NCI-H1105 (cell line): ENCODE measurements around the gene ALDH1B1.
A peak's percentile ranks its signal among the peaks of the same experiment; 100 is the strongest.

Experiments
- DNase-seq: peaks from one replicate; lab custom pipeline; 2025; lab: John Stamatoyannopoulos, UW

The ALDH1B1 gene

GRCh38 chr9:38392235-38393127 lies at the start of gene ALDH1B1:
TSS of gene ALDH1B1 (plus strand) at chr9:38392702. CDS start at chr9:38395749, 3,047 bp downstream.
- peak; percentile 61 for DNase-seq

DNA sequence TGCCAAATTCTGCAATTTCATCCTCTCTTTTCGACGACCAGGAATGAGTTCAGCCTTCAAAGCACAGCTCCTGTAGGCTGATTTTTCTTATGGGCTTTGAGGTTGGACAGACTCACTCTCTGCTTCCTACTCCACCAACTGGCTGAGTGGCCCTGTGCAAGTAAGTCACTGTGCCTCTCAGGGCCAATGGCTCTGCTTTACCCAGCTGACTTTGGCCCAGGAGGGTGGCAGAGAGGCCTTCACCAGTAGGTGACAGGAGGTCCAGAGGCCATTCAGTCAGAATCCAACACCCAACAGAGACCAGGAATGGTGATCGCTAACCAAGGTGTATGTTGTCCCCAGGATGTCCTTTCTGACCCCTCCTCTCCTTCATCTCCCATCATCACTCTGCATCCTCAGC lies 49.5 kb upstream of the ALDH1B1 start:
- no peak for DNase-seq

- DNase-seq, result no peak
Observed at GRCh38 chr9:38343552-38343951, 49.0 kb upstream of the ALDH1B1 start.

GRCh38 chr9:38344566-38345324 lies 47.8 kb upstream of the ALDH1B1 start:
- no peak for DNase-seq

DNA sequence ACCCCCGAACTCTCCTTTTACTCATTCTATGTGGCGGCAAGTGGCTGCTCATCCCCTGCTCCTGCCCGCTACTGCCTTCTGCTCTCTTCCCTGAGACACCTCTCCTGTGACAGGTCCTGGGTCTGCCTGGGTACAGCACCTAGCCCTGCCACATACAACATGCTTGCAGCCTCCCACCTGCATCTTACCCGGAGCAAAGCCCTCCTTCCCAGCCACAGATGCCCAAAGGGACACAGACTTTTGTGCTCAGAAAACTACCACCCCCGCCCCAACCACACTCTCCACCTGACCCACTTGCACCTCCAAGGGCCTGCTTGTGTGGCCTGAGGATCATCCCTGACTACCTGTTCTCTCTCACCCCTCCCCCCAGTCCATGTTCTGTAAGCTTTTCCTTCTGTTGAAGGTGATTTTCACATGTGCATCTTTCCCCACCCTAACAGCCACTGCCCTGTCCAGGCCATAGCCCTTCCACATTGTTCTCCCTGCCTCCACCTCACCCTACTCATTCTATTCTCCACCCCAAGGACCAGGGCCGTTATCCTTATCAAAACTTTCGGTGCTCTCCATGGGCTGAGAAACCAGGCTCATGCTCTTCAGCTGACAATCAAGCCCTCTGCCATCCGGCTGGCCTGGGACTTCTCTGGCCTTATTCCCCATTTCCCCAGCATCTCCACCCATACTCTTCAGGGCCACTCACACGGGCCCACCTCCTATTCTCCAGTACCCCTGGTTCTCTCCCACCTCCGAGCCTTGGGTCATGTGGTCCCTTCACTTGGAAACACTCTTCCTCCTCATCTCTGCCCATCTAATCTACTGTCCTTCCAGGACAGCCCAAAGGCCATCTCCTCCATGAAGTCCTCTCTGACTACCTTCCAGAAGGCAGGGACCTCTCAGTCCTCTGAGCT lies 46.4 kb upstream of the ALDH1B1 start:
- DNase-seq, result no peak

DNA sequence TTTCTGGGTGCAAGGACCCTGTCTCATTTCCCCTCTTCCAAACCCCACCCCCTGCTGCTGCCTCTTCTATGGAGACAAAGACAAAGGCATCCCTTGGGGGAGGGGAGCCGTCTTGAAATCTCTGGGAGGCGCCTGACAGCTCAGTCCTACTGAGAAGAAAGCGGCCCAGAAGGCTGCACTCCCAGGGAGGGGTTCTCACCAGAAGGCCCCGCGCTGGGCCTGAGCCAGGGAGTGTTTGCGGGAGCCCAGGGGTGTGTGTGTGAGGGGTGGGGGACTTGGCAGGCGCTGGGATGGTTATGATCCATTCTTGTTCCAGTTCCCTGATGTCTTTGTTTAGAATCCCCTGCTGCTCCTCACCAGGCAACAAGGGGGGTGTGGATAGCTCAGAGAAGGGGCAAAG lies 45.7 kb upstream of the ALDH1B1 start:
- DNase-seq, result no peak

DNA sequence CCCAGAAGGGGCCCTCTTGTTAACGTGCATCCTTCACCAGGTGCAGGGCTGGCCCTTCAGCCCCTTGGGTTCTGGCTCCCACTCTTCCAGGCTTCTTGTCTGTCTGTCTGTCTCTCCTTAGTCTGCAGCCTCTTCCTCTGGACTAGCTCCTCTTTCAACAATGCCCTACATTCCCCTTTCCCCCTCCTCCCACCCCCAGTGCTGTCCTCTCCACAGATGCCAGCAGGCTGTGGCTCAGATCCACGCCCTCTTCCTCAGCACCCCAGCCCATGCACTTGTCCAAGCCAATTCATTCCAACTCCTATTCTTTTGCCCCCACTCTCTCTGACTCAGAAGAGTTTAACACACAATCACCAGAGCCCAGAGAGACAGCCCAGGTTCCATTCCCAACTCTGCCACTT lies 45.2 kb upstream of the ALDH1B1 start:
- no peak for DNase-seq

DNA sequence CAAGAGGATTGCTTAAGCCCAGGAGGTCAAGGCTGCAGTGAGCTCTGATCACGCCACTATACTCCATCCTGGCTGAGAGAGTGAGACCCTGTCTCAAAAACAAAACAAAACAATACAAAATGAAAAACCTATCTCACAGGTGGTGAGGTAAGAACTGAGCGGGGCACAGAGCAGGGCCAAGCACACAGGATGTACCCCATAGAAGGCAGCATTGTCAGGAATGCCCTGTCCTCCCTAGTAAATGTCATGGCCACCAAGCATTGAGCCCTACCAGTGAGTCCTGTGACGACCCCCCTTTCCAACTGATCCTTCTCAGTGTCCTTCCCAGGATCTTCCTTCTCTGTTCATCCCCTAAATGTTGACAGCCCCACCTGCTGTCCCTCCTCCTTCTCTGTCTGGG lies 44.6 kb upstream of the ALDH1B1 start:
- no peak for DNase-seq

DNA sequence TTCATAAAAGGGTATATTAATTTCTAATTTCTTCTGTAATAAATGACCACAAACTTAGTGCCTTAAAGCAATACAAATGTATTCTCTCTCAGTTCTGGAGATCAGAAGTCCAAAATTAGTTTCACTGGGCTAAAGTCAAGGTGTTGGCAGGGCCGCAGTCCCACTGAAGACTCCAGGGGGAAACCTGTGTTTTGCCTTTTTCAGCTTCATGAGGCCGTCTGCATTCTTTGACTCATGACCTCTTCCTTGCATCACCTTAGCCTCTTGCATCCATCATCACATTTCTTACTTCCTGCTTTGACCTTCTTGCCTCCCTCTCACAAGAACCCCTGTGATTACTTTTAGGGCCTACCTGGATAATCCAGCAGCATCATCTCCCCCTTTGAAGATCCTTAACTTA lies 42.0 kb upstream of the ALDH1B1 start:
- no peak for DNase-seq

DNA sequence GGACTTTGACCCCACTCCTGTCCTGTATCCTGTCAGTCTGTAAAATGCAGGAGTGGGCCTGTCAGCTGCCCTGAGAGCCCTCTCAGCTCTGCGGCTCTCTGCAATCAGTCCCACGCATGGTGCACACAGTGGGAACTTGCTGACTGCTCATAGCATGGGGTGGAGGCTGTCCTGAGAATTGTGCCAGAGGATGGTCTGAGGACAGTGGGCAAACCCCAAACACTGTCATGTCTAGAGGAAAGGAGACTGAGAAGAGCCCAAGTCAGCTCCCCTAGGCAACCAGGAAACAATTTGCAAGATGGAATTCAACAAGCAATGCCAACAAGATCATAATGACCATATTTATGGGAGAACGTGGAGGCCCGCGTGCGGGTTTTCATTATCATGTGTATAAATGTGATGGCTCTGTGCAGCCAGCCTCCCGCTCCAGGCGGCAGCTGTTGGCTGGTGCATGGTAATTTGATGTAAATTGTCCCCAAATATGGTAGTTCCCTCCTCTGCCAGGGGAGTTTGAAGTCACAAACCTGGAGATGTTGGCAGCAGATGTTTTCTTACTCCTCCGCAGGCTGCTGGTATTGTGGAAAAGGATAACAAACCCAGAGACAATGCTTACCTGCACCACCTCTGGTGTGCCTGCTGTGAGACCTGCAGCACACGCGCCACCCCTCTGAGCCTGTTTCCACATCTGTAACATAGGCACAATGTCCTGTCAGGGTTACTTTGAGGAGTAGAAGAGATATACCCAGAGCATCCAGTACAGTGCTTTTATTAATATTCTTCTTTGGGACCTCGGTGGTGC lies 39.8 kb upstream of the ALDH1B1 start:
- DNase-seq, result no peak

GRCh38 chr9:38355115-38355514 lies 37.4 kb upstream of the ALDH1B1 start:
- DNase-seq, result no peak

DNA sequence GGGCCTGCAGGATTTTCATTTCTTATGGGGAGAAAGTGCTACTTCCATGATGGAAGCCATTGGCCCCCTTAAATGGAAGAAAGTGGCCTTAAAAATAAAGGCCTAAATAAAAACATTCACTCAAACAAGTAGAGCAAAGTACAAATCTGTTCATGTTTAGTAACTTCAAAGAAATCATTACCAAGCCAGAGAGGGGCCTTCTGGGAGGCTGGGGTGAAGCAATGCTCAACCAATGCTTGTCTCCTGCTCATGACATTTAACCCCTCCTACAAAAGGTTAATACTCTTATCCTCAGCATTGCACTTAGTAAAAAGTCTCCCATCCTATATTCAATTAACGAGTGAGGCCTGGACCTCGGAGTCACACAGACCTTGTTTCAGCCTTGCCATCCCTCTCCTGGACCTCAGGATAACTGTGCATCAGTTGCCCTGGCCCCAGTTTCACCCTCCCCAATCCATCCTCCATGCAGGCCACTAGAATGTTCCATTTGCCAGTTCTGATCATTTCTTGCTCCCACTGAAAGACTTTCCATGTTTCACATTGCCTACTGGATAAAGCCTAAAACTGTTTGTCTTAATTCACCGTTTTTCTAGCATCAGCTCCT lies 36.9 kb upstream of the ALDH1B1 start:
- no peak for DNase-seq

- no peak for DNase-seq
Observed at GRCh38 chr9:38356851-38357250, 35.7 kb upstream of the ALDH1B1 start.

DNA sequence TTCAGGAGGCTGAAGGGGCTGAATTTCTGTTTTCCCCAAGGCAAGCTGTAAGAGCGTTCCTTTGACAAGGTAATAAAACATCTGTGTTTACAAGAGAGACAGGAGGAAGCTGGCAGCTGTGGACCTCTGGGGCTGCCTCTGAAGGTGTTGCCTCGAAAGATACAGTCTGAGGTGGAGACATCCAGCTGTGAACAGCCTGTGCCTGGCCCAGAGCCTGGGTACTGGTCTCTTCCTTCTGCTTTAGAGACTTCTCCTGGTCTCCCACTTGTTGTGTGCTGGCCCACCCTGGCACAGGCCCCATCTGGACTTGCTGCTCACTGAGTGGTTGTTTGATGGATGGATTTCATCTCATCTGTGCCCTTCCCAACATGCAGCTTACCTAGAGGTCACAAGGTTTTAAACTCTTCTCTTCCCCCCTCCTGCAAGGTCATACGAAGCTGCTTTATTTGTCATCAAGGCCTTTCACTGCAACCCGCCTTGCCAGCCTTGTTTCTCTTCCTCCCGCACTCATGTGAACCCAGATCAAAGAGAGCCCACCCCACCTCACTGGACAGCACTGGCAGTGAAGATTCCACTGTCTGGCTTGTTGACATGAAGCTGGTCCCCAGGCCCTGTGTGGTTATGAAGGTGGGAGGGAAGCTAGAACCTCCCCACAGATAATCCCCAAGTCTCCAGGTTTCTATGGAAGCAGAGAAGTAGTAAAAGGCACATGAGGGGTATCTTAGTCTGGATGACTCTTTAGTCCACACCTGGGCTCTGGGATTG lies 35.0 kb upstream of the ALDH1B1 start:
- no peak for DNase-seq

GRCh38 chr9:38358390-38359296 lies 33.9 kb upstream of the ALDH1B1 start:
- DNase-seq, result no peak

DNA sequence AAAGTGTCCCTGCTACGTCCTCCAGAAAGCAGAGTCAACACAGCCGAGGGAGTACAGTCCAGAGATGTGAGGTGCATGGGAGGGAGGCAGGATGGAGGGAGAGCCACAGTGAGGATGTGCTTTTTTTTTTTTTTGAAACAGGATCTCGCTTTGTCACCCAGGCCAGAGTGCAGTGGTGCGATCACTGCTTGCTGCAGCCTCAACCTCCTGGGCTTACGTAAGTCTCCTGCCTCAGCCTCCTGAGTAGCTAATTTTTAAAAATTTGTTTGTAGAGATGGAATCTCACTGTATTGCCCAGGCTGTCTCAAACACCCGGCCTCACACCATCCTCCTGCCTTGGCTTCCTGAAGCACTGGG lies 33.2 kb upstream of the ALDH1B1 start:
- no peak for DNase-seq

- DNase-seq, result no peak
Observed at GRCh38 chr9:38359689-38360385, 32.7 kb upstream of the ALDH1B1 start.

GRCh38 chr9:38360839-38361472 lies 31.5 kb upstream of the ALDH1B1 start:
- DNase-seq, result no peak
